Left kidney (tissue), 2 donors: ENCODE measurements around the gene MAP2K3. TPM values are rescaled to one million over a fixed set of nuclear protein-coding genes. Genes with fewer than 3 reads are reported as not detected.
"Not testable (repeated sequence)": the region's sequence is repeated elsewhere in the genome, so short reads cannot be mapped to it uniquely, and the experiment has no call there.

ENCODE experiments used
- DNase-seq: peaks from one replicate; pipeline ENCODE4 v3.0.0-alpha.2; 2013
- polyA plus RNA-seq: library from polyadenylated mRNA; unstranded; fragments of 120-200 nt; gene quantifications from one replicate; pipeline ENCODE4 v1.2.1, GENCODE V29; 2013; ENCODE audit not compliant: insufficient read length

Gene MAP2K3
- polyA plus RNA-seq, 1 donor: 20.5 TPM

GRCh38 chr17:21296097-21297025 lies 11.8 kb downstream of the MAP2K3 start:
- DNase-seq: no peak

GRCh38 chr17:21297026-21297520 lies 12.6 kb downstream of the MAP2K3 start:
- no peak for DNase-seq

GRCh38 chr17:21297597-21297996 lies 13.1 kb downstream of the MAP2K3 start:
- DNase-seq: no peak

GRCh38 chr17:21298056-21298982 lies 13.8 kb downstream of the MAP2K3 start:
- no peak for DNase-seq

GRCh38 chr17:21298983-21299519 lies 14.5 kb downstream of the MAP2K3 start:
- DNase-seq: no peak

- no peak for DNase-seq
These were observed 15.6 kb downstream of the MAP2K3 start for GRCh38 chr17:21299981-21300600.

GRCh38 chr17:21300601-21301571 lies 16.4 kb downstream of the MAP2K3 start:
- DNase-seq: no peak

- DNase-seq: no peak
These were observed 17.4 kb downstream of the MAP2K3 start for GRCh38 chr17:21301593-21302550.

GRCh38 chr17:21302711-21303425 lies 18.4 kb downstream of the MAP2K3 start:
- no peak for DNase-seq

- no peak for DNase-seq
These were observed 19.0 kb downstream of the MAP2K3 start for GRCh38 chr17:21303441-21304065.

GRCh38 chr17:21304091-21304490 lies 19.6 kb downstream of the MAP2K3 start:
- DNase-seq: no peak

- not testable (repeated sequence) for DNase-seq
These were observed 20.1 kb downstream of the MAP2K3 start for GRCh38 chr17:21304551-21305151.

GRCh38 chr17:21305431-21306180 lies 21.1 kb downstream of the MAP2K3 start:
- not testable (repeated sequence) for DNase-seq

- not testable (repeated sequence) for DNase-seq
These were observed 22.2 kb downstream of the MAP2K3 start for GRCh38 chr17:21306611-21307272.

GRCh38 chr17:21307273-21307625 lies 22.7 kb downstream of the MAP2K3 start:
- DNase-seq: not testable (repeated sequence)

- not testable (repeated sequence) for DNase-seq
These were observed 24.4 kb downstream of the MAP2K3 start for GRCh38 chr17:21308931-21309381.
